Neutrophil (primary cell): ENCODE data around the gene HAS3.
"Not testable (repeated sequence)": the region's sequence is repeated elsewhere in the genome, so short reads cannot be mapped to it uniquely, and the experiment has no call there.

Experiments
- H3K27ac ChIP-seq: fragments of 200-600 bp; sonication (generic); 2 replicates; pipeline ENCODE4 v1.5.1; 2016; ENCODE audit warnings: mild to moderate bottlenecking, moderate library complexity
- H3K27me3 ChIP-seq: fragments of 200-600 bp; sonication (generic); 2 replicates; pipeline ENCODE4 v1.6.0; 2016; ENCODE audit warnings: mild to moderate bottlenecking
- H3K36me3 ChIP-seq: fragments of 200-600 bp; sonication (generic); 2 replicates; pipeline ENCODE4 v1.5.1; 2017
- H3K4me1 ChIP-seq, 2 experiments: fragments of 200-600 bp in 1 of 2; sonication (generic) in 1 of 2; 1 replicate in 1 of 2; 2 replicates in 1 of 2; pipeline versions ENCODE4 v1.5.1 to v1.6.1; 2013 to 2016; ENCODE audit warnings: low read depth in 1 of 2, low read length in 1 of 2, mild to moderate bottlenecking in 1 of 2, moderate library complexity in 1 of 2; ENCODE audit not compliant: control insufficient read depth in 1 of 2, insufficient read depth in 1 of 2
- H3K4me3 ChIP-seq, 2 experiments: fragments of 200-600 bp in 1 of 2; sonication (generic) in 1 of 2; 1 replicate in 1 of 2; 2 replicates in 1 of 2; pipeline ENCODE4 v1.5.1; 2013 to 2016; ENCODE audit warnings: low read depth in 1 of 2, low read length in 1 of 2, mild to moderate bottlenecking in 1 of 2, moderate library complexity in 1 of 2
- H3K9me3 ChIP-seq: fragments of 200-600 bp; sonication (generic); 2 replicates; pipeline ENCODE4 v1.5.1; 2016
- TF ChIP-seq, protein P1 (sequence below): fragments of 200-600 bp; sonication (generic); IDR thresholded peaks from 2 replicates; pipeline ENCODE4 v1.5.1; 2016; ENCODE audit warnings: antibody characterized with exemption

Gene HAS3

GRCh38 chr16:69143116-69143515 lies 37.7 kb downstream of the HAS3 start:
- H3K27ac ChIP-seq = no peak overlapping the region

DNA sequence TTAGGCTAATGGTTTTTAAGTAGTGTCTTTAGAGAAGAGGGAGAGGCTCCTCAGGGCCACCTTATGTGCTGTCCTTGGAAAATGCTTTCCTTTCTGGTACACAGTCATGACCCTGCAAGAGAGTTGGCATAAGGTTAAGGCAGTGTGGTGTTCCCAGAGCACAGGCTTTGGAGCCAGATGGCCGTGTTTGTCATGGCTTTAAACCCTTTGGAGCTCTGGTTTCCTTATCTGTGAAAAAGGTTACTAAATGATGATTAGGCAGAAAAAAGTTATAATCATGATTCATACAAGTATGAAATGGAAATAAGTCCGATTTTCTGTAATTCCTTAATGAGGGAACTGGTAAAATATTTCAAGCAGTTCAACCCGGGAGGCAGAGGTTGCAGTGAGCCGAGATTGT lies 40.2 kb downstream of the HAS3 start:
- Histone ChIP-seq H3K9me3 (no peaks in the 10 kb centered on the region), H3K36me3 (peaks cover 11% of the 10 kb centered on the region), H3K4me3 (no peak overlapping the region), H3K4me1 (no peaks in the 10 kb centered on the region), H3K27ac (no peak overlapping the region), H3K27me3 (no peaks in the 10 kb centered on the region)
- TF ChIP-seq, protein P1, sequence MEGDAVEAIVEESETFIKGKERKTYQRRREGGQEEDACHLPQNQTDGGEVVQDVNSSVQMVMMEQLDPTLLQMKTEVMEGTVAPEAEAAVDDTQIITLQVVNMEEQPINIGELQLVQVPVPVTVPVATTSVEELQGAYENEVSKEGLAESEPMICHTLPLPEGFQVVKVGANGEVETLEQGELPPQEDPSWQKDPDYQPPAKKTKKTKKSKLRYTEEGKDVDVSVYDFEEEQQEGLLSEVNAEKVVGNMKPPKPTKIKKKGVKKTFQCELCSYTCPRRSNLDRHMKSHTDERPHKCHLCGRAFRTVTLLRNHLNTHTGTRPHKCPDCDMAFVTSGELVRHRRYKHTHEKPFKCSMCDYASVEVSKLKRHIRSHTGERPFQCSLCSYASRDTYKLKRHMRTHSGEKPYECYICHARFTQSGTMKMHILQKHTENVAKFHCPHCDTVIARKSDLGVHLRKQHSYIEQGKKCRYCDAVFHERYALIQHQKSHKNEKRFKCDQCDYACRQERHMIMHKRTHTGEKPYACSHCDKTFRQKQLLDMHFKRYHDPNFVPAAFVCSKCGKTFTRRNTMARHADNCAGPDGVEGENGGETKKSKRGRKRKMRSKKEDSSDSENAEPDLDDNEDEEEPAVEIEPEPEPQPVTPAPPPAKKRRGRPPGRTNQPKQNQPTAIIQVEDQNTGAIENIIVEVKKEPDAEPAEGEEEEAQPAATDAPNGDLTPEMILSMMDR = no peak

More at GRCh38 chr16:69143116-69143515, 37.7 kb downstream of the HAS3 start:
- Histone ChIP-seq H3K36me3 (peaks cover 11% of the 10 kb centered on the region), H3K4me3 (no peak overlapping the region), H3K9me3 (no peaks in the 10 kb centered on the region), H3K27me3 (no peaks in the 10 kb centered on the region), H3K4me1 (no peaks in the 10 kb centered on the region)
- TF ChIP-seq, protein P1 = no peak

- H3K4me3 ChIP-seq, H3K27me3 ChIP-seq, H3K27ac ChIP-seq, H3K36me3 ChIP-seq, H3K9me3 ChIP-seq, H3K4me1 ChIP-seq: not testable (repeated sequence)
These were observed 44.2 kb downstream of the HAS3 start for GRCh38 chr16:69149621-69150020.

DNA sequence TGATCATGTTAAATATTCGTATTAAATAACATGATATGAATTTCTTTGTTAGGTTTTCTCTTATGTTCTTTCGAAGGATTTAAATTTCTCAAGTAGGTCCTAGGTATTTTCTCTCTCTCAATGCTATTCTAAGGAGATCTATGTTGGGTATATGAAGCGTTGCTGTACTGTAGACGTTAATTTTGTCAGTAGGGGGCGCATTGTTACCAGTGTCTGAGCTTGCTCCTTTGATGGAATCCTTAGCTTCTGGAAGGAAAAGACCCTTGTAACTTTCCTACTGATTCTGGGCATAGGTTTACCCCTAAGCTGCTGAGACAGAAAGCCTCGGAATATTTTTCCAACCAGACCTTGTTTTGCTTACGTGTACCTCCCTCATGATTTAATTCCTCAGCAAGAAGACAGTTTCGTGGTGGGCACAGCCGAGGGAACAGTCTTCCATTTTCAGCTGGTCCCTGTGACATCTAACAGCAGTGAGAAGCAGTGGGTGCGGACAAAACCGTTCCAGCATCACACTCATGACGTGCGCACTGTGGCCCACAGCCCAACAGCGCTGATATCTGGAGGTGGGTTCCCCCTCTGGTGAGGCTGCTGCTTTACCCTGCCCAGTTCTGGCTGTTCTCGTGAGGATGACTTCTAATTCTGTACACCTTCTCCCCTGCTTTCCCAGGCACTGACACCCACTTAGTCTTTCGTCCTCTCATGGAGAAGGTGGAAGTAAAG lies 44.9 kb downstream of the HAS3 start:
- Histone ChIP-seq H3K9me3 (no peaks in the 10 kb centered on the region), H3K27me3 (no peaks in the 10 kb centered on the region), H3K27ac (no peak overlapping the region), H3K4me1 (no peaks in the 10 kb centered on the region), H3K36me3 (peaks cover 3% of the 10 kb centered on the region), H3K4me3 (no peak overlapping the region)
- TF ChIP-seq, protein P1 = peak; percentile 60

DNA sequence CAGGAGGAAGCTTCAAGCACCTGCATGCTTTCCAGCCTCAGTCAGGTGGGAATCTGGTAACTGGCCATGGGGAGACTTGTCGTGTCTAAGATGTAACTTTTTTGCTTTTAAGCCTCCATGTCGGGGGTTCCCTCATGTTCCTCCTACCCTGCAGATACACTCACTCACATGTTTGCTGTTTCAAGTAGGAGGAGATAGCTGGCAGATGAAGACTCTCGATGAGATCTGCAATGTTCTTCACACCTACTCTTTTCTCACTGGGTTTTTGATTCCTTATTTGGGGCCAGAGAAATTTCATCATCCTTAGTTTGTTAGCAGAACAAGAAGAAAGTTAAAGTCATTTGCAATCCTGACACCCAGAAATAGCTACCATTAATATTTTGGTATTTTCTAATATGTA lies 51.7 kb downstream of the HAS3 start:
- Histone ChIP-seq H3K36me3 (peaks cover 12% of the 10 kb centered on the region), H3K4me3 (no peak overlapping the region), H3K9me3 (no peaks in the 10 kb centered on the region), H3K27ac (no peak overlapping the region), H3K27me3 (no peaks in the 10 kb centered on the region), H3K4me1 (no peaks in the 10 kb centered on the region)
- TF ChIP-seq, protein P1 = no peak

- Histone ChIP-seq H3K4me3 (no peak overlapping the region), H3K9me3 (no peaks in the 10 kb centered on the region), H3K36me3 (peaks cover 12% of the 10 kb centered on the region), H3K4me1 (no peaks in the 10 kb centered on the region), H3K27me3 (no peaks in the 10 kb centered on the region), H3K27ac (no peak overlapping the region)
- TF ChIP-seq, protein P1 = no peak
These were observed 54.7 kb downstream of the HAS3 start for GRCh38 chr16:69160192-69160591.
